Esophagus squamous epithelium (tissue), 5 donors: ENCODE data around the gene PLK5. TPM values are rescaled to one million over a fixed set of nuclear protein-coding genes. Genes with fewer than 3 reads are reported as not detected.

ENCODE experiments used
- DNase-seq: peaks from one replicate; lab custom pipeline; 2025; lab: John Stamatoyannopoulos, UW
- H3K27ac ChIP-seq, 4 donors: fragments of 200-600 bp; sonication (generic); one replicate each; pipeline ENCODE4 v1.5.1; 2016 to 2019; ENCODE audit warnings: mild to moderate bottlenecking in 1 of 4
- H3K27me3 ChIP-seq, 4 donors: fragments of 200-600 bp; sonication (generic); 1 replicate in 3 of 4; 2 replicates in 1 of 4; pipeline versions ENCODE4 v1.5.1 to v1.6.0; 2017 to 2021; ENCODE audit warnings: antibody characterized with exemption in 1 of 4
- H3K36me3 ChIP-seq, 3 donors: fragments of 200-600 bp; sonication (generic); one replicate each; pipeline ENCODE4 v1.5.1; 2016 to 2019
- H3K4me1 ChIP-seq, 3 donors: fragments of 200-600 bp; sonication (generic); one replicate each; pipeline ENCODE4 v1.5.1; 2017 to 2019
- H3K4me3 ChIP-seq, 4 donors: fragments of 200-600 bp; sonication (generic); 1 replicate in 3 of 4; 2 replicates in 1 of 4; pipeline ENCODE4 v1.5.1; 2016 to 2019; ENCODE audit warnings: mild to moderate bottlenecking in 2 of 4, moderate library complexity in 1 of 4
- H3K9me3 ChIP-seq, 3 donors: fragments of 200-600 bp; sonication (generic); one replicate each; pipeline ENCODE4 v1.5.1; 2016 to 2019
- CTCF ChIP-seq, 6 experiments: fragments of 450-650 bp in 4 of 6; fragments of 200-600 bp in 2 of 6; sonication (generic) in 2 of 6; IDR thresholded peaks; one replicate each; pipeline ENCODE4 v1.5.1; 2016 to 2019; ENCODE audit warnings: antibody characterized with exemption in 6 of 6, mild to moderate bottlenecking in 4 of 6, moderate library complexity in 4 of 6
- POLR2A ChIP-seq, 4 donors: fragments of 450-650 bp; IDR thresholded peaks; one replicate each; pipeline ENCODE4 v1.6.1; 2017; ENCODE audit warnings: antibody characterized with exemption in 4 of 4, mild to moderate bottlenecking in 4 of 4, moderate library complexity in 3 of 4
- WGBS, 2 donors: methylation state at CpG; one replicate each; pipeline ENCODE4 v1.1.5; 2018; 5-methylcytosine and 5-hydroxymethylcytosine counted together
- intact Hi-C: fragments of 100-400 bp; cut with DNase I; formaldehyde crosslinking; loops from one replicate; pipeline ENCODE4 v1.15.0; 2022
- total RNA-seq, 4 donors: library from RNA; depleted of rRNA; stranded (reverse); fragments of >200 nt; gene quantifications; one replicate each; pipeline ENCODE4 v1.1.0, GENCODE V29; 2016
- donor health status: DM: yes; HTN: yes; CAD: no.

The PLK5 gene
- total RNA-seq, 4 donors from 2014 or later: 0.19 to 0.66 TPM; not detected in 2

- no peaks in the 10 kb centered on the region for H3K9me3 ChIP-seq
- 92 to 93% methylated on average over 20 of the region's 20 CpGs for WGBS, 2 donors
- H3K27ac ChIP-seq: no peak overlapping the region
- DNase-seq: no peak
- no peaks in the 10 kb centered on the region for H3K4me1 ChIP-seq
- H3K27me3 ChIP-seq: no peaks in the 10 kb centered on the region
- H3K4me3 ChIP-seq: no peak overlapping the region
- TF ChIP-seq POLR2A (IDR thresholded peaks at IDR 0.05) (no peak), CTCF (IDR thresholded peaks at IDR 0.05) (no peak)
- peaks cover 23 to 80% (median 40%) of the 10 kb centered on the region in 3 donors for H3K36me3 ChIP-seq
- intact Hi-C loops: no loop called here
These were observed 55.3 kb downstream of the PLK5 start for GRCh38 chr19:1579222-1579621.

GRCh38 chr19:1580382-1580781 is 56.5 kb downstream of the PLK5 start:
- H3K36me3 ChIP-seq: peaks cover 23 to 90% (median 42%) of the 10 kb centered on the region in 3 donors
- WGBS, 2 donors: 93 to 95% methylated on average over 5 to 16 of the region's 20 CpGs
- H3K27ac ChIP-seq: no peak overlapping the region
- intact Hi-C loops: no loop called here
- DNase-seq: no peak
- no peaks in the 10 kb centered on the region for H3K27me3 ChIP-seq
- H3K9me3 ChIP-seq: no peaks in the 10 kb centered on the region
- no peak overlapping the region for H3K4me3 ChIP-seq
- H3K4me1 ChIP-seq: no peaks in the 10 kb centered on the region
- TF ChIP-seq CTCF (IDR thresholded peaks at IDR 0.05): no peak
- no peak for TF ChIP-seq POLR2A (IDR thresholded peaks at IDR 0.05)

- TF ChIP-seq POLR2A (IDR thresholded peaks at IDR 0.05) (no peak), CTCF (IDR thresholded peaks at IDR 0.05) (no peak)
- Histone ChIP-seq H3K27me3 (no peaks in the 10 kb centered on the region), H3K9me3 (no peaks in the 10 kb centered on the region), H3K4me1 (no peaks in the 10 kb centered on the region), H3K36me3 (peaks cover 23 to 90% (median 42%) of the 10 kb centered on the region in 3 donors), H3K4me3 (no peak overlapping the region), H3K27ac (no peak overlapping the region)
- intact Hi-C loops: no loop called here
- WGBS, 2 donors: 100% methylated on average over 2 of the region's 22 CpGs; no CpG with 5 or more reads in 1 of the 2 donors
- no peak for DNase-seq
These were observed 57.1 kb downstream of the PLK5 start for GRCh38 chr19:1580957-1581356.

- H3K4me1 ChIP-seq: peaks cover 0 to 10% (median 0%) of the 10 kb centered on the region in 3 donors
- WGBS, 2 donors: 40 to 68% methylated on average over 1 to 6 of the region's 9 CpGs
- no peak overlapping the region for H3K4me3 ChIP-seq
- no peaks in the 10 kb centered on the region for H3K9me3 ChIP-seq
- H3K36me3 ChIP-seq: peaks cover 18 to 79% (median 41%) of the 10 kb centered on the region in 3 donors
- H3K27me3 ChIP-seq: no peaks in the 10 kb centered on the region
- no peak overlapping the region for H3K27ac ChIP-seq
- DNase-seq: no peak
- TF ChIP-seq CTCF (IDR thresholded peaks at IDR 0.05) (no peak), POLR2A (IDR thresholded peaks at IDR 0.05) (no peak)
- intact Hi-C loops: no loop called here
These were observed 58.3 kb downstream of the PLK5 start for GRCh38 chr19:1582201-1582600.

GRCh38 chr19:1584500-1585242 is 60.8 kb downstream of the PLK5 start:
- WGBS, 2 donors: 95% methylated on average over 30 of the region's 87 CpGs; no CpG with 5 or more reads in 1 of the 2 donors
- Histone ChIP-seq H3K9me3 (no peaks in the 10 kb centered on the region), H3K27ac (no peak overlapping the region), H3K4me3 (no peak overlapping the region), H3K36me3 (peaks cover 9 to 55% (median 33%) of the 10 kb centered on the region in 3 donors), H3K4me1 (peaks cover 0 to 35% (median under 1%) of the 10 kb centered on the region in 3 donors), H3K27me3 (no peaks in the 10 kb centered on the region)
- no peak for DNase-seq
- intact Hi-C loops: no loop called here
- TF ChIP-seq CTCF (IDR thresholded peaks at IDR 0.05) (no peak), POLR2A (IDR thresholded peaks at IDR 0.05) (no peak)
